Astrocyte (in vitro differentiated cells and primary cell): ENCODE results near the gene UBE2R2. TPM values are rescaled to one million over a fixed set of nuclear protein-coding genes. Genes with fewer than 3 reads are reported as not detected.

Experiments used
- DNase-seq: peaks from one replicate; pipeline ENCODE4 v3.0.0-alpha.2; 2010; ENCODE audit warnings: low read depth
- FAIRE-seq: peaks from 2 replicates; lab custom pipeline; 2011; peaks lifted over from hg19 to GRCh38; lab: Jason Lieb, UNC
- H2AFZ ChIP-seq: 2 replicates; pipeline ENCODE4 v1.6.0; 2012; ENCODE audit warnings: low read depth, low read length, inconsistent platforms
- H3K27ac ChIP-seq: 2 replicates; pipeline ENCODE4 v1.5.1; 2011; ENCODE audit warnings: low read depth, low read length, inconsistent platforms
- H3K27me3 ChIP-seq: 2 replicates; pipeline ENCODE4 v1.6.0; 2011; ENCODE audit warnings: low read length, inconsistent platforms; ENCODE audit not compliant: insufficient read depth
- H3K36me3 ChIP-seq: 2 replicates; pipeline ENCODE4 v1.5.1; 2011; ENCODE audit warnings: low read length, inconsistent platforms; ENCODE audit not compliant: insufficient read depth
- H3K4me1 ChIP-seq: 2 replicates; pipeline ENCODE4 v1.5.1; 2011; ENCODE audit warnings: low read length, inconsistent platforms; ENCODE audit not compliant: insufficient read depth
- H3K4me2 ChIP-seq: 2 replicates; pipeline ENCODE4 v1.6.0; 2012; ENCODE audit warnings: low read length, inconsistent platforms
- H3K4me3 ChIP-seq: 2 replicates; pipeline ENCODE4 v1.5.1; 2011; ENCODE audit warnings: low read depth, mild to moderate bottlenecking, low read length, inconsistent platforms; ENCODE audit not compliant: insufficient read depth
- H3K79me2 ChIP-seq: 2 replicates; pipeline ENCODE4 v1.6.0; 2012; ENCODE audit warnings: mild to moderate bottlenecking, low read length, inconsistent platforms; ENCODE audit not compliant: insufficient read depth
- H3K9ac ChIP-seq: 2 replicates; pipeline ENCODE4 v1.6.0; 2012; ENCODE audit warnings: mild to moderate bottlenecking, low read length, inconsistent platforms
- H3K9me3 ChIP-seq: 2 replicates; pipeline ENCODE4 v1.5.1; 2012; ENCODE audit warnings: low read depth, mild to moderate bottlenecking, low read length, inconsistent platforms; ENCODE audit not compliant: insufficient read depth
- H4K20me1 ChIP-seq: 2 replicates; pipeline ENCODE4 v1.6.0; 2012; ENCODE audit warnings: low read length, inconsistent platforms; ENCODE audit not compliant: insufficient read depth
- H3K27ac Mint-ChIP-seq: one replicate; pipeline ENCODE4 v1.8.0; 2021; ENCODE audit warnings: mild to moderate bottlenecking, mixed read lengths; ENCODE audit not compliant: unreplicated experiment
- H3K27me3 Mint-ChIP-seq: one replicate; pipeline ENCODE4 v1.8.0; 2021; ENCODE audit warnings: low read depth, mixed read lengths; ENCODE audit not compliant: unreplicated experiment
- H3K36me3 Mint-ChIP-seq: one replicate; pipeline ENCODE4 v1.8.0; 2021; ENCODE audit warnings: low read depth, mixed read lengths; ENCODE audit not compliant: unreplicated experiment
- H3K4me1 Mint-ChIP-seq: one replicate; pipeline ENCODE4 v1.8.0; 2021; ENCODE audit warnings: low read depth, mixed read lengths; ENCODE audit not compliant: unreplicated experiment
- H3K4me3 Mint-ChIP-seq: one replicate; pipeline ENCODE4 v1.8.0; 2021; ENCODE audit warnings: mild to moderate bottlenecking, moderate library complexity, mixed read lengths; ENCODE audit not compliant: unreplicated experiment
- H3K9me3 Mint-ChIP-seq: one replicate; pipeline ENCODE4 v1.8.0; 2021; ENCODE audit warnings: mild to moderate bottlenecking, mixed read lengths; ENCODE audit not compliant: unreplicated experiment
- CTCF ChIP-seq: IDR thresholded peaks from 2 replicates; pipeline ENCODE4 v1.5.1; 2011; ENCODE audit warnings: low read depth, mild to moderate bottlenecking, inconsistent platforms, low read length, moderate library complexity; ENCODE audit not compliant: insufficient read depth
- EZH2 ChIP-seq: IDR thresholded peaks from 2 replicates; pipeline ENCODE4 v1.6.1; 2012; ENCODE audit warnings: mild to moderate bottlenecking, low read length, inconsistent platforms; ENCODE audit not compliant: insufficient read depth
- total RNA-seq: library from RNA; stranded (reverse); gene quantifications from 2 replicates; pipeline ENCODE4 v1.2.1, GENCODE V29; 2021

UBE2R2 gene
- total RNA-seq, 1 donor from 2014 or later: 48.7 TPM

- no peak overlapping the region for H3K4me3 ChIP-seq
- no peak overlapping the region for H3K27ac ChIP-seq
- FAIRE-seq (no peak), DNase-seq (no peak)
- Mint-ChIP-seq H3K9me3 (no peaks in the 10 kb centered on the region), H3K4me3 (no peak overlapping the region), H3K27ac (no peak overlapping the region), H3K4me1 (peaks cover 14% of the 10 kb centered on the region), H3K36me3 (peaks cover 2% of the 10 kb centered on the region), H3K27me3 (no peaks in the 10 kb centered on the region)
- no peaks in the 10 kb centered on the region for H3K36me3 ChIP-seq
- H4K20me1 ChIP-seq: peaks cover 90% of the 10 kb centered on the region
- H3K27me3 ChIP-seq: no peaks in the 10 kb centered on the region
- TF ChIP-seq CTCF (no peak), EZH2 (no peak)
- H2AFZ ChIP-seq: no peak overlapping the region
- H3K4me1 ChIP-seq: no peaks in the 10 kb centered on the region
- H3K79me2 ChIP-seq: peaks cover 99% of the 10 kb centered on the region
- no peak overlapping the region for H3K4me2 ChIP-seq
- no peaks in the 10 kb centered on the region for H3K9me3 ChIP-seq
- no peak overlapping the region for H3K9ac ChIP-seq
Observed at GRCh38 chr9:33837138-33837537, 20.2 kb downstream of the UBE2R2 start.

- Histone ChIP-seq H3K4me3 (no peak overlapping the region), H3K9me3 (no peaks in the 10 kb centered on the region), H3K79me2 (peaks cover 99% of the 10 kb centered on the region), H3K9ac (no peak overlapping the region), H3K27ac (no peak overlapping the region), H3K4me1 (peaks cover 3% of the 10 kb centered on the region), H4K20me1 (peaks cover 98% of the 10 kb centered on the region), H3K4me2 (no peak overlapping the region), H3K36me3 (no peaks in the 10 kb centered on the region), H2AFZ (no peak overlapping the region), H3K27me3 (no peaks in the 10 kb centered on the region)
- TF ChIP-seq EZH2 (no peak), CTCF (no peak)
- no peak overlapping the region for H3K4me3 Mint-ChIP-seq
- H3K36me3 Mint-ChIP-seq: peaks cover 3% of the 10 kb centered on the region
- FAIRE-seq: no peak
- no peaks in the 10 kb centered on the region for H3K9me3 Mint-ChIP-seq
- peaks cover 18% of the 10 kb centered on the region for H3K4me1 Mint-ChIP-seq
- H3K27ac Mint-ChIP-seq: no peak overlapping the region
- no peaks in the 10 kb centered on the region for H3K27me3 Mint-ChIP-seq
- peak; percentile 34 for DNase-seq
Observed at GRCh38 chr9:33840381-33840780, 23.4 kb downstream of the UBE2R2 start.

GRCh38 chr9:33843312-33843961 is 26.5 kb downstream of the UBE2R2 start:
- no peak overlapping the region for H2AFZ ChIP-seq
- TF ChIP-seq CTCF (no peak), EZH2 (no peak)
- DNase-seq: no peak
- H3K36me3 Mint-ChIP-seq: peaks cover 3% of the 10 kb centered on the region
- H3K27me3 ChIP-seq: no peaks in the 10 kb centered on the region
- peaks cover 96% of the 10 kb centered on the region for H4K20me1 ChIP-seq
- no peak overlapping the region for H3K9ac ChIP-seq
- H3K9me3 ChIP-seq: no peaks in the 10 kb centered on the region
- peaks cover 3% of the 10 kb centered on the region for H3K4me1 ChIP-seq
- no peak overlapping the region for H3K4me3 ChIP-seq
- H3K4me1 Mint-ChIP-seq: peaks cover 16% of the 10 kb centered on the region
- no peak overlapping the region for H3K4me3 Mint-ChIP-seq
- H3K27me3 Mint-ChIP-seq: no peaks in the 10 kb centered on the region
- no peaks in the 10 kb centered on the region for H3K36me3 ChIP-seq
- H3K27ac Mint-ChIP-seq: no peak overlapping the region
- H3K9me3 Mint-ChIP-seq: no peaks in the 10 kb centered on the region
- H3K4me2 ChIP-seq: no peak overlapping the region
- FAIRE-seq: no peak
- H3K27ac ChIP-seq: no peak overlapping the region
- H3K79me2 ChIP-seq: peaks cover 99% of the 10 kb centered on the region
